GM12878 (cell line): ENCODE measurements around the gene COASY. TPM values are rescaled to one million over a fixed set of nuclear protein-coding genes. Genes with fewer than 3 reads are reported as not detected.
A peak's percentile ranks its signal among the peaks of the same experiment; 100 is the strongest.

Experiments
- ATAC-seq: fragments of 200-7000 bp; cut with Tn5 transposase; 3 replicates; pipeline ENCODE4 v1.9.1; 2020; ENCODE audit warnings: mild to moderate bottlenecking, moderate library complexity
- BruUV-seq: library from RNA; stranded (reverse); fragments of 400-500 nt; replicated peaks from 2 replicates; lab custom pipeline; 2021; lab: Mats Ljungman, UMichigan
- CTCF ChIA-PET: fragments of 300-600 bp; sonication (Branson Sonifier 250); formaldehyde crosslinking; extraction: SDS; loops from one replicate; lab custom pipeline; 2021; ENCODE audit warnings: inconsistent platforms; lab: Yijun Ruan, JAX
- POLR2A ChIA-PET: fragments of 350-600 bp; formaldehyde crosslinking; extraction: SDS; loops from one replicate; lab custom pipeline; 2021; ENCODE audit warnings: inconsistent platforms; lab: Charles Lee
- RAD21 ChIA-PET: fragments of 300-600 bp; sonication (Branson Sonifier 250); formaldehyde crosslinking; loops from one replicate; lab custom pipeline; 2023; ENCODE audit warnings: antibody characterized with exemption; ENCODE audit not compliant: unreplicated experiment; lab: Charles Lee
- SMC1A ChIA-PET: fragments of 300-600 bp; sonication (Branson Sonifier 250); formaldehyde crosslinking; loops from one replicate; lab custom pipeline; 2023; ENCODE audit not compliant: unreplicated experiment, uncharacterized antibody; lab: Charles Lee
- DNase-seq: peaks from one replicate; pipeline ENCODE4 v3.0.0-alpha.2; 2011; ENCODE audit warnings: low read depth, low spot score
- FAIRE-seq: peaks from 3 replicates; lab custom pipeline; 2011; peaks lifted over from hg19 to GRCh38; lab: Jason Lieb, UNC
- H2AFZ ChIP-seq: 2 replicates; pipeline ENCODE4 v1.6.0; 2011; ENCODE audit warnings: low read depth, low read length, control low read depth; ENCODE audit not compliant: control insufficient read depth
- H3K27ac ChIP-seq: 2 replicates; pipeline ENCODE4 v1.5.1; 2011; ENCODE audit warnings: control low read depth; ENCODE audit not compliant: control insufficient read depth, insufficient read depth
- H3K27me3 ChIP-seq, 2 experiments: replicated peaks in 1 of 2; 2 replicates each; pipeline versions ENCODE4 v1.6.0 to v1.6.1; 2011; ENCODE audit warnings: low read length in 1 of 2; ENCODE audit not compliant: control insufficient read depth in 2 of 2, insufficient read depth in 2 of 2
- H3K36me3 ChIP-seq, 2 experiments: 2 replicates each; pipeline ENCODE4 v1.5.1; 2011; ENCODE audit warnings: low read length in 1 of 2; ENCODE audit not compliant: control insufficient read depth in 2 of 2, insufficient read depth in 2 of 2
- H3K4me1 ChIP-seq: 2 replicates; pipeline ENCODE4 v1.6.1; 2011; ENCODE audit warnings: mild to moderate bottlenecking, low read length, moderate library complexity, mixed read lengths; ENCODE audit not compliant: control insufficient read depth, insufficient read depth
- H3K4me2 ChIP-seq: 2 replicates; pipeline ENCODE4 v1.6.0; 2011; ENCODE audit warnings: control low read depth; ENCODE audit not compliant: control insufficient read depth, insufficient read depth
- H3K4me3 ChIP-seq: fragments of 200-600 bp; sonication (generic); 2 replicates; pipeline ENCODE4 v1.5.1; 2016
- H3K79me2 ChIP-seq: 2 replicates; pipeline ENCODE4 v1.6.0; 2011; ENCODE audit warnings: low read length; ENCODE audit not compliant: control insufficient read depth, insufficient read depth
- H3K9ac ChIP-seq: 2 replicates; pipeline ENCODE4 v1.8.0; 2011; ENCODE audit warnings: low read length, control low read depth, mixed read lengths; ENCODE audit not compliant: control insufficient read depth, insufficient read depth
- H3K9me3 ChIP-seq: replicated peaks from 3 replicates; pipeline ENCODE4 v1.5.1; 2011; ENCODE audit warnings: mild to moderate bottlenecking, low read length; ENCODE audit not compliant: control insufficient read depth, insufficient read depth
- H4K20me1 ChIP-seq: 2 replicates; pipeline ENCODE4 v1.6.0; 2011; ENCODE audit not compliant: control insufficient read depth, insufficient read depth
- BACH1 ChIP-seq: fragments of 450-650 bp; IDR thresholded peaks from 2 replicates; pipeline ENCODE4 v1.6.1; 2017; ENCODE audit warnings: mild to moderate bottlenecking, borderline replicate concordance
- CHD2 ChIP-seq: IDR thresholded peaks from 2 replicates; pipeline ENCODE4 v1.6.1; 2011; ENCODE audit warnings: low read depth, low read length, improper control_type of control experiment, borderline replicate concordance
- CREM ChIP-seq: IDR thresholded peaks from 2 replicates; pipeline ENCODE4 v1.6.1; 2014; ENCODE audit warnings: antibody characterized with exemption, low read depth
- ETV6 ChIP-seq, 2 experiments: fragments of 450-650 bp in 1 of 2; IDR thresholded peaks in 1 of 2; conservative IDR thresholded peaks in 1 of 2; 2 replicates each; pipeline ENCODE4 v1.6.1; 2014; ENCODE audit warnings: antibody characterized with exemption in 1 of 2, borderline replicate concordance in 1 of 2, low read depth in 1 of 2, mild to moderate bottlenecking in 1 of 2, moderate library complexity in 1 of 2
- HCFC1 ChIP-seq: fragments of 150-350 bp; IDR thresholded peaks from 2 replicates; pipeline ENCODE4 v1.6.1; 2014; ENCODE audit warnings: low read length
- KAT2A ChIP-seq: conservative IDR thresholded peaks from 2 replicates; pipeline ENCODE4 v1.6.1; 2011; ENCODE audit warnings: low read depth, low read length; ENCODE audit not compliant: control insufficient read depth
- MXI1 ChIP-seq: fragments of 150-350 bp; IDR thresholded peaks from 2 replicates; pipeline ENCODE4 v1.6.1; 2011; ENCODE audit warnings: low read depth, mild to moderate bottlenecking, inconsistent platforms, low read length, improper control_type of control experiment
- NFXL1 ChIP-seq: fragments of 450-650 bp; IDR thresholded peaks from 2 replicates; pipeline ENCODE4 v1.6.1; 2017; ENCODE audit warnings: antibody characterized with exemption, mild to moderate bottlenecking, borderline replicate concordance
- STAT1 ChIP-seq: fragments of 450-650 bp; conservative IDR thresholded peaks from 2 replicates; pipeline ENCODE4 v1.6.1; 2014; ENCODE audit warnings: antibody characterized with exemption, mild to moderate bottlenecking
- TARDBP ChIP-seq: IDR thresholded peaks from 2 replicates; pipeline ENCODE4 v1.6.1; 2016; ENCODE audit warnings: borderline replicate concordance
- TCF3 ChIP-seq: IDR thresholded peaks from 2 replicates; pipeline ENCODE4 v1.6.1; 2012; ENCODE audit warnings: low read depth, mild to moderate bottlenecking, low read length, borderline replicate concordance; ENCODE audit not compliant: insufficient read depth
- YY1 ChIP-seq: IDR thresholded peaks from 2 replicates; pipeline ENCODE4 v1.6.1; 2011; ENCODE audit warnings: low read depth, mild to moderate bottlenecking, low read length
- WGBS: methylation state at CpG from one replicate; pipeline ENCODE4 v1.1.6; 2016; ENCODE audit warnings: low lambda C conversion rate; ENCODE audit not compliant: insufficient replicate concordance, insufficient coverage; ENCODE audit errors: missing lambda C conversion rate; 5-methylcytosine and 5-hydroxymethylcytosine counted together
- in situ Hi-C: fragments of 300-500 bp; cut with MboI; formaldehyde crosslinking; loops from 9 replicates; pipeline ENCODE4 v1.14.3; 2018; ENCODE audit warnings: mixed read lengths
- intact Hi-C: fragments of 100-400 bp; cut with micrococcal nuclease; formaldehyde crosslinking; loops from one replicate; pipeline ENCODE4 v1.14.2; 2022; ENCODE audit not compliant: unreplicated experiment
- polyA plus RNA-seq, 11 experiments: library from polyadenylated mRNA; depleted of rRNA in 4 of 11; unstranded in 6 of 11; stranded (reverse) in 5 of 11; fragments of >200 nt; fragmentation: Nextera tagmentation in 4 of 11; fragmentation: Illumina TruSeq in 1 of 11; extraction: Ambion mirVana in 4 of 11; extraction: Trizol in 1 of 11; gene quantifications; 1 replicate in 1 of 11; 2 replicates in 10 of 11; pipeline versions ENCODE4 v1.2.1 to v1.2.3, GENCODE V29; 2011 to 2016; ENCODE audit warnings: inconsistent platforms in 2 of 11, missing spikeins in 2 of 11, low read depth in 1 of 11
- total RNA-seq, 4 experiments: library from RNA; depleted of rRNA in 3 of 4; stranded (reverse); fragments of >200 nt in 3 of 4; fragmentation: Illumina TruSeq in 1 of 4; extraction: Trizol in 1 of 4; gene quantifications; 2 replicates each; pipeline versions ENCODE4 v1.2.1 to v1.2.3, GENCODE V29; 2013 to 2021
- TF ChIP-seq, protein P1 (sequence below): fragments of 450-650 bp; conservative IDR thresholded peaks from 2 replicates; pipeline ENCODE4 v1.6.1; 2017; ENCODE audit warnings: mild to moderate bottlenecking, moderate library complexity
- TF ChIP-seq, protein P2 (sequence below): fragments of 450-650 bp; IDR thresholded peaks from 2 replicates; pipeline ENCODE4 v1.6.1; 2017; ENCODE audit warnings: mild to moderate bottlenecking, low read depth, inconsistent platforms; ENCODE audit not compliant: poor library complexity, severe bottlenecking
- TF ChIP-seq, protein P3 (sequence below): IDR thresholded peaks from 2 replicates; pipeline ENCODE4 v1.6.1; 2012; ENCODE audit warnings: low read depth, low read length, improper control_type of control experiment
- TF ChIP-seq, protein P4 (sequence below): fragments of 150-350 bp; IDR thresholded peaks from 2 replicates; pipeline ENCODE4 v1.6.1; 2014; ENCODE audit warnings: mild to moderate bottlenecking, low read depth, low read length

COASY gene
- total and polyA plus RNA-seq, 10 of the 15 experiments (the other 5 are each of a cell fraction or from before 2014, with no cell fraction given): 18.6 to 93.9 (median 43.2) TPM

DNA sequence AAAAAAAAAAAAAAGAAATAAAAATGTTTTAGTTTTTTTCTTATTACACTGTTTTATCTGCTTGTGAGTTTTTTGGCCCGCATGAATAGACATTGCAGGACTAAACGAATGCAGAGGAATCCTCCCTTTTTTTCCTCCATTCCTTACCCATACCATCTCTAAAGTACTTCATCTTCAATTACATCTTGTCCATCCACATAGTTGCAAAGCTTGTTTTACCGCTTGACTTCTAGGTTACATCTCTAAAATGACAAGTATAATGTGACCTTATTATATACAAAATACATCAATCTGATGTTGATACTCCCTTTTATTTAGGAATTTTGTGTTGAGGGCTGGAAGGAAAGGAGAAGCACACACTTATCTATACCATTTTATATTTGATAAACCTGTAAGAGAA lies 34.4 kb downstream of the COASY start (continued):
- TF ChIP-seq, protein P1, sequence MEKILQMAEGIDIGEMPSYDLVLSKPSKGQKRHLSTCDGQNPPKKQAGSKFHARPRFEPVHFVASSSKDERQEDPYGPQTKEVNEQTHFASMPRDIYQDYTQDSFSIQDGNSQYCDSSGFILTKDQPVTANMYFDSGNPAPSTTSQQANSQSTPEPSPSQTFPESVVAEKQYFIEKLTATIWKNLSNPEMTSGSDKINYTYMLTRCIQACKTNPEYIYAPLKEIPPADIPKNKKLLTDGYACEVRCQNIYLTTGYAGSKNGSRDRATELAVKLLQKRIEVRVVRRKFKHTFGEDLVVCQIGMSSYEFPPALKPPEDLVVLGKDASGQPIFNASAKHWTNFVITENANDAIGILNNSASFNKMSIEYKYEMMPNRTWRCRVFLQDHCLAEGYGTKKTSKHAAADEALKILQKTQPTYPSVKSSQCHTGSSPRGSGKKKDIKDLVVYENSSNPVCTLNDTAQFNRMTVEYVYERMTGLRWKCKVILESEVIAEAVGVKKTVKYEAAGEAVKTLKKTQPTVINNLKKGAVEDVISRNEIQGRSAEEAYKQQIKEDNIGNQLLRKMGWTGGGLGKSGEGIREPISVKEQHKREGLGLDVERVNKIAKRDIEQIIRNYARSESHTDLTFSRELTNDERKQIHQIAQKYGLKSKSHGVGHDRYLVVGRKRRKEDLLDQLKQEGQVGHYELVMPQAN: no peak
- TF ChIP-seq CREM: no peak
- TF ChIP-seq YY1: no peak
- TF ChIP-seq, protein P2, sequence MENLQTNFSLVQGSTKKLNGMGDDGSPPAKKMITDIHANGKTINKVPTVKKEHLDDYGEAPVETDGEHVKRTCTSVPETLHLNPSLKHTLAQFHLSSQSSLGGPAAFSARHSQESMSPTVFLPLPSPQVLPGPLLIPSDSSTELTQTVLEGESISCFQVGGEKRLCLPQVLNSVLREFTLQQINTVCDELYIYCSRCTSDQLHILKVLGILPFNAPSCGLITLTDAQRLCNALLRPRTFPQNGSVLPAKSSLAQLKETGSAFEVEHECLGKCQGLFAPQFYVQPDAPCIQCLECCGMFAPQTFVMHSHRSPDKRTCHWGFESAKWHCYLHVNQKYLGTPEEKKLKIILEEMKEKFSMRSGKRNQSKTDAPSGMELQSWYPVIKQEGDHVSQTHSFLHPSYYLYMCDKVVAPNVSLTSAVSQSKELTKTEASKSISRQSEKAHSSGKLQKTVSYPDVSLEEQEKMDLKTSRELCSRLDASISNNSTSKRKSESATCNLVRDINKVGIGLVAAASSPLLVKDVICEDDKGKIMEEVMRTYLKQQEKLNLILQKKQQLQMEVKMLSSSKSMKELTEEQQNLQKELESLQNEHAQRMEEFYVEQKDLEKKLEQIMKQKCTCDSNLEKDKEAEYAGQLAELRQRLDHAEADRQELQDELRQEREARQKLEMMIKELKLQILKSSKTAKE: no peak
- TF ChIP-seq MXI1: no peak
- TF ChIP-seq, protein P3, sequence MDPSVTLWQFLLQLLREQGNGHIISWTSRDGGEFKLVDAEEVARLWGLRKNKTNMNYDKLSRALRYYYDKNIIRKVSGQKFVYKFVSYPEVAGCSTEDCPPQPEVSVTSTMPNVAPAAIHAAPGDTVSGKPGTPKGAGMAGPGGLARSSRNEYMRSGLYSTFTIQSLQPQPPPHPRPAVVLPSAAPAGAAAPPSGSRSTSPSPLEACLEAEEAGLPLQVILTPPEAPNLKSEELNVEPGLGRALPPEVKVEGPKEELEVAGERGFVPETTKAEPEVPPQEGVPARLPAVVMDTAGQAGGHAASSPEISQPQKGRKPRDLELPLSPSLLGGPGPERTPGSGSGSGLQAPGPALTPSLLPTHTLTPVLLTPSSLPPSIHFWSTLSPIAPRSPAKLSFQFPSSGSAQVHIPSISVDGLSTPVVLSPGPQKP: no peak

DNA sequence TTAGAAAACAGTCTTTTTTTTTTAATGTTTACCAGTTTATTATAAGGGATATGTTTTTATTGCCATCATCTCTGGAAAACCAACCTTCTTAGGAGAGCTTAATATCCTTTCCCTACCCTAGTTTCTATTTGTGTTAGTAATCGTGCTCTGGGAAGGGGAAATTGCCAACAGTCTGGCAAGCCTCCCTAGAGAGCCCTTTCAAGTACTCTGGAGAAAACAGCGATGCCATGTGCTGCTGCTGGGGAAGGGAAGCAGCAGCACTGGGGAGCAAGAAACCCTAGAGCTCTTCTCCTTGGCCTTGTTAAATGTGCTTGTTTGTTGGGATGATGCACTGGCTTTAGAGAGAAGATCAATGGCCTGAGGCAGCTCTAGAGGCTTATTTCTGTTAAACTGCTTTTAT lies 37.0 kb downstream of the COASY start:
- peaks cover 34% of the 10 kb centered on the region for H3K79me2 ChIP-seq
- POLR2A ChIA-PET: interaction anchor here (0.6 to 1.7 kb wide), 5 partner anchors 9 to 176 kb away, joined by 3 to 6 read pairs (median 5); partner anchors contain the start of gene CAVIN1
- H3K4me3 ChIP-seq: no peak overlapping the region
- WGBS: 57% methylated on average over 2 of the region's 2 CpGs
- H3K27me3 ChIP-seq: no peaks in the 10 kb centered on the region
- FAIRE-seq (no peak), ATAC-seq (no peak), DNase-seq (no peak)
- SMC1A ChIA-PET: interaction anchor here (0.7 to 3.9 kb wide), 6 partner anchors 9 to 160 kb away, joined by 3 to 22 read pairs (median 7); partner anchors contain the start of gene PSMC3IP
- intact Hi-C loops: no loop called here
- peaks cover 8% of the 10 kb centered on the region for H3K4me1 ChIP-seq
- in situ Hi-C loops: no loop called here
- BruUV-seq: TSS peak; percentile 34
- no peak overlapping the region for H3K9ac ChIP-seq
- RAD21 ChIA-PET: interaction anchor here (1.0 to 3.2 kb wide), 3 partner anchors 11 to 25 kb away, joined by 3 to 9 read pairs (median 3); partner anchors contain the start of genes PSMC3IP, RETREG3 and TUBG1
- CTCF ChIA-PET: interaction anchor here (0.7 to 3.4 kb wide), 3 partner anchors 12 to 82 kb away, joined by 3 to 25 read pairs (median 4); partner anchors contain the start of gene PSMC3IP
- H3K27ac ChIP-seq: no peak overlapping the region
- peaks cover 0 to 6% of the 10 kb centered on the region in 2 experiments; a peak in 2 of 4 replicates for H3K36me3 ChIP-seq
- no peak overlapping the region for H2AFZ ChIP-seq
- no peaks in the 10 kb centered on the region; the same call in 1 of the 2 replicates for H4K20me1 ChIP-seq
- no peak overlapping the region for H3K4me2 ChIP-seq
- H3K9me3 ChIP-seq: no peaks in the 10 kb centered on the region
- TF ChIP-seq HCFC1 (no peak), TARDBP (no peak), TCF3 (no peak), ETV6 (conservative IDR thresholded peaks at IDR 0.05 in 1 of 2, IDR thresholded peaks at IDR 0.05 in 1 of 2; ENCODE audit: borderline replicate concordance in 1 of 2, low read depth in 1 of 2) (no peak), CHD2 (no peak), BACH1 (no peak), NFXL1 (no peak), STAT1 (no peak), KAT2A (no peak)
- TF ChIP-seq, protein P4, sequence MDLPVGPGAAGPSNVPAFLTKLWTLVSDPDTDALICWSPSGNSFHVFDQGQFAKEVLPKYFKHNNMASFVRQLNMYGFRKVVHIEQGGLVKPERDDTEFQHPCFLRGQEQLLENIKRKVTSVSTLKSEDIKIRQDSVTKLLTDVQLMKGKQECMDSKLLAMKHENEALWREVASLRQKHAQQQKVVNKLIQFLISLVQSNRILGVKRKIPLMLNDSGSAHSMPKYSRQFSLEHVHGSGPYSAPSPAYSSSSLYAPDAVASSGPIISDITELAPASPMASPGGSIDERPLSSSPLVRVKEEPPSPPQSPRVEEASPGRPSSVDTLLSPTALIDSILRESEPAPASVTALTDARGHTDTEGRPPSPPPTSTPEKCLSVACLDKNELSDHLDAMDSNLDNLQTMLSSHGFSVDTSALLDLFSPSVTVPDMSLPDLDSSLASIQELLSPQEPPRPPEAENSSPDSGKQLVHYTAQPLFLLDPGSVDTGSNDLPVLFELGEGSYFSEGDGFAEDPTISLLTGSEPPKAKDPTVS: no peak
